ENCODE measurements around the gene EHBP1L1.

The EHBP1L1 gene

GRCh38 chr11:65583589-65583988 is 7.7 kb downstream of the EHBP1L1 start:
- H3K9me3 ChIP-seq (ENCODE audit: low read depth, low read length), result no peaks in the 10 kb centered on the region
- no peak for DNase-seq (ENCODE audit: low read depth, low spot score)
- no peaks in the 10 kb centered on the region for H3K36me3 ChIP-seq (ENCODE audit: insufficient read depth, low read length)
- H3K9ac ChIP-seq (ENCODE audit: insufficient read length), result no peak overlapping the region
- TF ChIP-seq FOXP2 (optimal IDR thresholded peaks at IDR 0.05; ENCODE audit: control extremely low read depth, extremely low read length, insufficient read depth) (no peak), POLR2AphosphoS5 (IDR thresholded peaks at IDR 0.05; ENCODE audit: borderline replicate concordance, low read depth, low read length) (no peak)
- H3K27ac ChIP-seq, result no peak overlapping the region
- no peak overlapping the region for H3K4me3 ChIP-seq

GRCh38 chr11:65584106-65584505 is 8.3 kb downstream of the EHBP1L1 start:
- TF ChIP-seq FOXP2 (optimal IDR thresholded peaks at IDR 0.05; ENCODE audit: control extremely low read depth, extremely low read length, insufficient read depth), result no peak
- no peak for TF ChIP-seq EZH2 (IDR thresholded peaks at IDR 0.05)
- no peak for TF ChIP-seq POLR2AphosphoS5 (IDR thresholded peaks at IDR 0.05; ENCODE audit: borderline replicate concordance, low read depth, low read length)
- DNase-seq (ENCODE audit: low read depth, low spot score), result no peak
- H3K27ac ChIP-seq, result no peak overlapping the region
- no peaks in the 10 kb centered on the region for H3K9me3 ChIP-seq (ENCODE audit: low read depth, low read length)
- H3K36me3 ChIP-seq (ENCODE audit: insufficient read depth, low read length), result no peaks in the 10 kb centered on the region
- no peak overlapping the region for H3K4me3 ChIP-seq
- H3K9ac ChIP-seq (ENCODE audit: insufficient read length), result no peak overlapping the region

GRCh38 chr11:65584723-65585171 is 8.9 kb downstream of the EHBP1L1 start:
- no peak for DNase-seq (ENCODE audit: low read depth, low spot score)
- H3K9ac ChIP-seq (ENCODE audit: insufficient read length), result no peak overlapping the region
- no peak overlapping the region for H3K27ac ChIP-seq
- H3K4me3 ChIP-seq, result no peak overlapping the region
- H3K36me3 ChIP-seq (ENCODE audit: insufficient read depth, low read length), result no peaks in the 10 kb centered on the region
- no peaks in the 10 kb centered on the region for H3K9me3 ChIP-seq (ENCODE audit: low read depth, low read length)
- TF ChIP-seq FOXP2 (optimal IDR thresholded peaks at IDR 0.05; ENCODE audit: control extremely low read depth, extremely low read length, insufficient read depth), result no peak
- no peak for TF ChIP-seq EZH2 (IDR thresholded peaks at IDR 0.05)
- TF ChIP-seq POLR2AphosphoS5 (IDR thresholded peaks at IDR 0.05; ENCODE audit: borderline replicate concordance, low read depth, low read length), result no peak

GRCh38 chr11:65585396-65586246 is 9.8 kb downstream of the EHBP1L1 start:
- TF ChIP-seq FOXP2 (optimal IDR thresholded peaks at IDR 0.05; ENCODE audit: control extremely low read depth, extremely low read length, insufficient read depth) (no peak), POLR2AphosphoS5 (IDR thresholded peaks at IDR 0.05; ENCODE audit: borderline replicate concordance, low read depth, low read length) (no peak), EZH2 (IDR thresholded peaks at IDR 0.05) (no peak)
- Histone ChIP-seq H3K9me3 (ENCODE audit: low read depth, low read length) (no peaks in the 10 kb centered on the region), H3K9ac (ENCODE audit: insufficient read length) (no peak overlapping the region), H3K27ac (no peak overlapping the region), H3K4me3 (no peak overlapping the region), H3K36me3 (ENCODE audit: insufficient read depth, low read length) (no peaks in the 10 kb centered on the region)
- DNase-seq (ENCODE audit: low read depth, low spot score), result no peak

- DNase-seq (ENCODE audit: low read depth, low spot score), result no peak
- H3K27ac ChIP-seq, result no peak overlapping the region
Observed at GRCh38 chr11:65586247-65586630, 10.4 kb downstream of the EHBP1L1 start.

GRCh38 chr11:65586676-65587075 is 10.8 kb downstream of the EHBP1L1 start:
- no peaks in the 10 kb centered on the region for H3K36me3 ChIP-seq (ENCODE audit: insufficient read depth, low read length)
- no peak overlapping the region for H3K4me3 ChIP-seq
- TF ChIP-seq EZH2 (IDR thresholded peaks at IDR 0.05), result no peak
- no peak for TF ChIP-seq POLR2AphosphoS5 (IDR thresholded peaks at IDR 0.05; ENCODE audit: borderline replicate concordance, low read depth, low read length)
- TF ChIP-seq FOXP2 (optimal IDR thresholded peaks at IDR 0.05; ENCODE audit: control extremely low read depth, extremely low read length, insufficient read depth), result no peak
- no peak for DNase-seq (ENCODE audit: low read depth, low spot score)
- H3K9ac ChIP-seq (ENCODE audit: insufficient read length), result no peak overlapping the region
- H3K9me3 ChIP-seq (ENCODE audit: low read depth, low read length), result no peaks in the 10 kb centered on the region
- H3K27ac ChIP-seq, result no peak overlapping the region

More at GRCh38 chr11:65586247-65586630, 10.4 kb downstream of the EHBP1L1 start:
- H3K4me3 ChIP-seq, result no peak overlapping the region
- TF ChIP-seq POLR2AphosphoS5 (IDR thresholded peaks at IDR 0.05; ENCODE audit: borderline replicate concordance, low read depth, low read length), result no peak
- TF ChIP-seq FOXP2 (optimal IDR thresholded peaks at IDR 0.05; ENCODE audit: control extremely low read depth, extremely low read length, insufficient read depth), result no peak
- TF ChIP-seq EZH2 (IDR thresholded peaks at IDR 0.05), result no peak
- H3K9ac ChIP-seq (ENCODE audit: insufficient read length), result no peak overlapping the region
- no peaks in the 10 kb centered on the region for H3K9me3 ChIP-seq (ENCODE audit: low read depth, low read length)
- no peaks in the 10 kb centered on the region for H3K36me3 ChIP-seq (ENCODE audit: insufficient read depth, low read length)

- Histone ChIP-seq H3K36me3 (ENCODE audit: insufficient read depth, low read length) (no peaks in the 10 kb centered on the region), H3K9me3 (ENCODE audit: low read depth, low read length) (no peaks in the 10 kb centered on the region), H3K9ac (ENCODE audit: insufficient read length) (no peak overlapping the region), H3K4me3 (no peak overlapping the region), H3K27ac (no peak overlapping the region)
- no peak for DNase-seq (ENCODE audit: low read depth, low spot score)
- TF ChIP-seq EZH2 (IDR thresholded peaks at IDR 0.05), result no peak
- TF ChIP-seq FOXP2 (optimal IDR thresholded peaks at IDR 0.05; ENCODE audit: control extremely low read depth, extremely low read length, insufficient read depth), result no peak
- TF ChIP-seq POLR2AphosphoS5 (IDR thresholded peaks at IDR 0.05; ENCODE audit: borderline replicate concordance, low read depth, low read length), result no peak
Observed at GRCh38 chr11:65588199-65589054, 12.6 kb downstream of the EHBP1L1 start.
